IPS-NIHi7 (cell line): ENCODE data around the gene DVL3.

Experiments used
- DNase-seq: peaks from one replicate; pipeline ENCODE4 v3.0.0; 2012; ENCODE audit warnings: mixed read lengths; ENCODE audit errors: extremely low spot score

The DVL3 gene

DNA sequence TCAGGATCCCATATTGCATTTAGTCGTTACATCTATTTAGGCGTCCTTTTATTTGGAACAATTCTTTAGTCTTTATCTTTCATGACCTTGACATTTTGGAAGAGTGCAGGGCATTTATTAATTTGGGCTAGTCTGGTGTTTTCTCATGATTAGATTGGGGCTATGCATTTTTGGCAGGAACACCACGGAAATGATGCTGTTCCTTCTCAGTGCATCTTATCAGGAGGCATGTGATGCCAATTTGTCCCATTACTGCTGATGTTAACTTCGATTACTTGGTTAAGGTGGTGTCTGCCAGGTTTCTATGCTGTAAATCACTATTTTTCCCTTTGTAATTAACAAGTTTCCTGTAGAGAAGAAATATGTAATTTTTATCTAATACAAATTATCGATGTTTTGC lies 56.1 kb downstream of the DVL3 start:
- no peak for DNase-seq

DNA sequence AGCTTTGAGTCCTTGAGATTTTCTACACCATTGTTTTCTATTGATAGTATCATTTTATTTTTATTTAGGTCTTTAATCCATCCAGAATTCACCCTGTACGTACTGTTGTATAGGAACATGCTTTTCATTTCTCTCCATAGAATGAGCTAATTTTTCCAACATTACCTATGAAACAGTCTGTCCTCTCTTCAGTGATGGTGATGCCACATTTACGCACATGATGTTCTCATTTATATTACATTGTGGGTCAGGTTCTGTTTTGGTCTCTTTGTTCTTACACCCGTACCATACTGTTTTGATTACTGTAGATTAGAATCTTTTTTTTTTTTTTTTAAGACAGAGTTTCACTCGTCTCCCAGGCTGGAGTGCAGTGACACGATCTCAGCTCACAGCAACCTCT lies 56.5 kb downstream of the DVL3 start:
- no peak for DNase-seq

DNA sequence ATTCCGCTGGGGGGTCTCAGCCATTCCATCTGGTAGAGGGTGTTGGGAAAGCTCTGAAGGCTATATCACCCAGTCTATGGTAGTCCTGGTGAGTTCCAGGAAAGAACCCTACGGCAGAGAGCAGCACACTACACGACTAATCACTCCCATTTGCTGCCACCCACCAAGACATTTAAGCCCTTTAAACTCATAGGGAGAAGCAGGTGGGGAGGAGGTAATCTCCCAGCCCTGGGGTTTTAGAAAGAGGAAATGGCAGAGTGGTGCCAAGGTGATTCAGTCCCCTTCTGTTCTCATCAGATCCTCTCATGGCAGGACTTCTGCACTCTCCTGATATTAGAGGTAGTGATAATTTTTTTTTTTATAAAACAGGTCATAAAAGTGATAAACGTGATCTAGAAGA lies 63.6 kb downstream of the DVL3 start:
- no peak for DNase-seq

DNA sequence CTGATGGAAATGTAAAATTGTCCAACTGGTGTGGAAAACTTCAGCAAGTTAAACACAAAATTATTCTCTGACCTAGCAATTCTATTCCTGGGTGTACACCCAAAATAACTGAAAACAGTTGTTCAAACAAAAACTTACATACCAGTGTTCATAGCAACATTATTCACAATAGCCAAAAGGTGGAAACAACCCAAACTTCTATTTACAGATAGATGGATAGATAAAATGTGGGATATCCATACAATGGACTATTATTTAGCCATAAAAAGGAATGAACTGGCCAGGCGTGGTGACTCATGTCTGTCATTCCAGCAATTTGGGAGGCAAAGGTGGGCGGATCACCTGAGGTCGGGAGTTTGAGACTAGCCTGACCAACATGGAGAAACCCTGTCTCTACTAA lies 67.3 kb downstream of the DVL3 start:
- DNase-seq = no peak
